Upper lobe of left lung (tissue), 6 donors: ENCODE data around the gene SEC14L6. TPM values are rescaled to one million over a fixed set of nuclear protein-coding genes. Genes with fewer than 3 reads are reported as not detected.
A peak's percentile ranks its signal among the peaks of the same experiment; 100 is the strongest.

Source experiments
- ATAC-seq, 2 donors: fragments of 200-7000 bp; cut with Tn5 transposase; one replicate each; pipeline ENCODE4 v1.9.1; 2022; ENCODE audit warnings: mild to moderate bottlenecking in 2 of 2, moderate library complexity in 2 of 2; ENCODE audit not compliant: low FRiP score in 2 of 2
- DNase-seq, 2 donors: peaks; one replicate each; pipeline ENCODE4 v3.0.0-alpha.2; 2019 to 2020
- H3K27ac ChIP-seq, 4 donors: fragments of 200-600 bp; sonication (generic); one replicate each; pipeline ENCODE4 v1.5.1; 2016 to 2019
- H3K27me3 ChIP-seq, 4 donors: fragments of 200-600 bp; sonication (generic); one replicate each; pipeline ENCODE4 v1.5.1; 2017 to 2019
- H3K36me3 ChIP-seq, 4 donors: fragments of 200-600 bp; sonication (generic); one replicate each; pipeline ENCODE4 v1.5.1; 2016 to 2019
- H3K4me1 ChIP-seq, 4 donors: fragments of 200-600 bp; sonication (generic); one replicate each; pipeline ENCODE4 v1.5.1; 2018 to 2019
- H3K4me3 ChIP-seq, 4 donors: fragments of 200-600 bp; sonication (generic); one replicate each; pipeline ENCODE4 v1.5.1; 2017 to 2019; ENCODE audit warnings: mild to moderate bottlenecking in 2 of 4, moderate library complexity in 1 of 4
- H3K9me3 ChIP-seq, 4 donors: fragments of 200-600 bp; sonication (generic); one replicate each; pipeline ENCODE4 v1.5.1; 2018 to 2019
- EP300 ChIP-seq, 4 donors: sonication (generic); formaldehyde crosslinking; IDR thresholded peaks; one replicate each; pipeline ENCODE4 v1.5.1; 2017; ENCODE audit warnings: antibody characterized with exemption in 4 of 4, control low read depth in 2 of 4
- POLR2A ChIP-seq, 4 donors: fragments of 450-650 bp; IDR thresholded peaks; one replicate each; pipeline ENCODE4 v1.5.1; 2016 to 2017; ENCODE audit warnings: antibody characterized with exemption in 4 of 4, mild to moderate bottlenecking in 2 of 4
- POLR2AphosphoS5 ChIP-seq, 2 donors: sonication (generic); formaldehyde crosslinking; IDR thresholded peaks; one replicate each; pipeline ENCODE4 v1.5.1; 2017; ENCODE audit warnings: antibody characterized with exemption in 2 of 2
- WGBS, 2 donors: methylation state at CpG; one replicate each; pipeline ENCODE4 v1.1.5; 2017 to 2018; 5-methylcytosine and 5-hydroxymethylcytosine counted together
- total RNA-seq, 6 donors: library from RNA; depleted of rRNA in 4 of 6; stranded (reverse); fragments of >200 nt in 4 of 6; gene quantifications; one replicate each; pipeline versions ENCODE4 v1.1.0 to v1.2.1, GENCODE V29; 2016 to 2021
- TF ChIP-seq, protein P1 (sequence below), 6 experiments: fragments of 450-650 bp in 4 of 6; fragments of 200-600 bp in 2 of 6; sonication (generic) in 2 of 6; IDR thresholded peaks; one replicate each; pipeline ENCODE4 v1.5.1; 2016 to 2019; ENCODE audit warnings: antibody characterized with exemption in 6 of 6
- donor health status: DM: no; HTN: no; CAD: no; lungs with moderate emphysema.
- donor health status: DM: no; HTN: yes; CAD: no; lungs with severe emphysema.

SEC14L6 gene
- total RNA-seq, 6 donors from 2014 or later = 11.4 to 41.3 (median 20.9) TPM

DNA sequence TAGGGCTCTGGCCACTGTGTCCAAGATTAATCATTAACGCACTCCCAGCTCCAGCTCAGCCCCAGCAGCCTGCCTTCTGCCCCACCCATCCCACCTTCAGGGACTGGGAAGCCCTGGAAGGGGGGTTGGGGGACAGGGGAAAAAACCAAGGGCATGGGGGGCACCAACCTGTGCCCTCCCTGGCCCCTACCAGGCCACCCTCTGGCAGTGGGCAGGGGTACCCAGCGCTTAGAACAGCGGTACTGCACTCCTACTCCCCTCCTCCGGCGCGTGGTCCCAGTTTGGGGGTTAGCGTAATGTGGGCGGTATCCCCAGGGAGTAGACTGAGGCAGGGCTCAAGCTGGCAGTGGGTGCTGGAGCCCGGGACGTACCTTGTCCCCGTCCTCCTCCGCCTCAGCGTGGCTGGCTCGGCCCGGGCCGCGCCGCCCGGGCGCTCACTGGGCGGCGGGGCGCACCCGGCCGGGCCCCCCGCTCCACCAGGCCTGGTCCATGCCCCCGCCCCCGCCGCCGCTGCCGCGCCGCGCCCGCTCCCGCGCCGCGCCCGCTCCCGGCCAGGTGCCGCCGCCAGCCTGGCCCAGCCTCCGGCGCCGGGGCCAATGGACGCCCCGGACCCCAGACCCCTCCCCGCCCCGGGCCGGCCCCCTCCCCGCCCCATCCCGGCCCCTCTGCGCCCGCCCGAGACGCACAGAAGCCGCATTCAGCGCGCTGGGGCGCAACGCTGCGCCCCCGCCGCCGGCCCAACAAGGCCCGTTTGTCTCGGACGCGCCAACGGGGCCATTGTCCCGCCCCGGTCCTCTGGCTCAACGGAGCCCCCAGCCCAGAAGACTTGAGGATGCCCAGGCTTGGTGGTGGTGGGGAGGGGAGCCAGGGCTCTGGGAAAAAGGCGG is 27.8 kb upstream of the SEC14L6 start, which contains the start of gene GAL3ST1:
GAL3ST1 (minus strand) TSS at position 571 of the 887 bp plus-strand sequence. CDS start 17,273 bp downstream, outside the sequence.
- WGBS, 2 donors = 28 to 30% methylated on average over 25 to 42 of the region's 75 CpGs
- no peaks in the 10 kb centered on the region for H3K27me3 ChIP-seq
- no peak for ATAC-seq
- TF ChIP-seq POLR2AphosphoS5 (IDR thresholded peaks at IDR 0.05) = no peak
- TF ChIP-seq, protein P1, sequence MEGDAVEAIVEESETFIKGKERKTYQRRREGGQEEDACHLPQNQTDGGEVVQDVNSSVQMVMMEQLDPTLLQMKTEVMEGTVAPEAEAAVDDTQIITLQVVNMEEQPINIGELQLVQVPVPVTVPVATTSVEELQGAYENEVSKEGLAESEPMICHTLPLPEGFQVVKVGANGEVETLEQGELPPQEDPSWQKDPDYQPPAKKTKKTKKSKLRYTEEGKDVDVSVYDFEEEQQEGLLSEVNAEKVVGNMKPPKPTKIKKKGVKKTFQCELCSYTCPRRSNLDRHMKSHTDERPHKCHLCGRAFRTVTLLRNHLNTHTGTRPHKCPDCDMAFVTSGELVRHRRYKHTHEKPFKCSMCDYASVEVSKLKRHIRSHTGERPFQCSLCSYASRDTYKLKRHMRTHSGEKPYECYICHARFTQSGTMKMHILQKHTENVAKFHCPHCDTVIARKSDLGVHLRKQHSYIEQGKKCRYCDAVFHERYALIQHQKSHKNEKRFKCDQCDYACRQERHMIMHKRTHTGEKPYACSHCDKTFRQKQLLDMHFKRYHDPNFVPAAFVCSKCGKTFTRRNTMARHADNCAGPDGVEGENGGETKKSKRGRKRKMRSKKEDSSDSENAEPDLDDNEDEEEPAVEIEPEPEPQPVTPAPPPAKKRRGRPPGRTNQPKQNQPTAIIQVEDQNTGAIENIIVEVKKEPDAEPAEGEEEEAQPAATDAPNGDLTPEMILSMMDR (IDR thresholded peaks at IDR 0.05) = no peak
- TF ChIP-seq EP300 (IDR thresholded peaks at IDR 0.05) = no peak
- no peak for TF ChIP-seq POLR2A (IDR thresholded peaks at IDR 0.05)
- H3K36me3 ChIP-seq = peaks cover 24 to 39% (median 35%) of the 10 kb centered on the region in 4 donors
- peak within 1 kb of the TSS in 3 of 4 donors; percentile 23 to 40 (median 39) for H3K4me3 ChIP-seq
- DNase-seq = peak; percentile 34 to 87
- H3K4me1 ChIP-seq = peaks cover 9 to 21% (median 19%) of the 10 kb centered on the region in 4 donors
- no peaks in the 10 kb centered on the region for H3K9me3 ChIP-seq
- H3K27ac ChIP-seq = peak within 1 kb of the TSS in 3 of 4 donors; percentile 31 to 61 (median 42)

DNA sequence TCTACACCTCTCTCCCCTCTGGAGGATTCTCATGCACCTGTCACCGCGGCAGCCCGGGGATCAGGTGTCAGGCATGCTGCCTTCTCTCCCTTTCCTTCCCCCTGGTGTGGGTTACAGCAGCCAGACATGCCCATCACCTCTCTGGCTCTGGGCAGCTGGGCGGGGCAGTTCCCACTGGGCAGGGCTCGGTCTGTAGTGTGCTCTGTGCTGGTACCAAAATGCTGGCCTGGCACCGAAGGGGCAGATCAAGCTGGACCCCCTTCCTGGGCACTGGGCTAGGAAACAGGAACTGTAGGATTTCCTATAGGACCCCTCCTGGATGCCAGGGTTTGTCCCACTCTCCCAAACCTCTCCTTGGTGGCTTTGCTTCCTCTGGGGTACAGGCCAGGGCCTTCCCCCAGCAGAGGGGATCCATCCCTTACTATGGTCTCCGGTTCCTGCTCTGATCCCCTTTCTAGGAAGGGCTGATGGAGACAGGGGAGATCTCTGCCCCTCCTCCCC is 27.1 kb upstream of the SEC14L6 start:
- ATAC-seq (peak in 1 of 2 donors; percentile 30), DNase-seq (no peak)
- Histone ChIP-seq H3K4me1 (peaks cover 9 to 21% (median 19%) of the 10 kb centered on the region in 4 donors), H3K27ac (peak overlapping the region in 1 of 4 donors; percentile 42), H3K4me3 (peak overlapping the region in 3 of 4 donors; percentile 23 to 40 (median 39)), H3K36me3 (peaks cover 17 to 33% (median 28%) of the 10 kb centered on the region in 4 donors), H3K27me3 (no peaks in the 10 kb centered on the region), H3K9me3 (no peaks in the 10 kb centered on the region)
- WGBS, 2 donors = 37 to 62% methylated on average over 6 to 7 of the region's 7 CpGs
- TF ChIP-seq EP300 (IDR thresholded peaks at IDR 0.05) = no peak
- no peak for TF ChIP-seq POLR2AphosphoS5 (IDR thresholded peaks at IDR 0.05)
- TF ChIP-seq, protein P1 (IDR thresholded peaks at IDR 0.05) = no peak
- no peak for TF ChIP-seq POLR2A (IDR thresholded peaks at IDR 0.05)

DNA sequence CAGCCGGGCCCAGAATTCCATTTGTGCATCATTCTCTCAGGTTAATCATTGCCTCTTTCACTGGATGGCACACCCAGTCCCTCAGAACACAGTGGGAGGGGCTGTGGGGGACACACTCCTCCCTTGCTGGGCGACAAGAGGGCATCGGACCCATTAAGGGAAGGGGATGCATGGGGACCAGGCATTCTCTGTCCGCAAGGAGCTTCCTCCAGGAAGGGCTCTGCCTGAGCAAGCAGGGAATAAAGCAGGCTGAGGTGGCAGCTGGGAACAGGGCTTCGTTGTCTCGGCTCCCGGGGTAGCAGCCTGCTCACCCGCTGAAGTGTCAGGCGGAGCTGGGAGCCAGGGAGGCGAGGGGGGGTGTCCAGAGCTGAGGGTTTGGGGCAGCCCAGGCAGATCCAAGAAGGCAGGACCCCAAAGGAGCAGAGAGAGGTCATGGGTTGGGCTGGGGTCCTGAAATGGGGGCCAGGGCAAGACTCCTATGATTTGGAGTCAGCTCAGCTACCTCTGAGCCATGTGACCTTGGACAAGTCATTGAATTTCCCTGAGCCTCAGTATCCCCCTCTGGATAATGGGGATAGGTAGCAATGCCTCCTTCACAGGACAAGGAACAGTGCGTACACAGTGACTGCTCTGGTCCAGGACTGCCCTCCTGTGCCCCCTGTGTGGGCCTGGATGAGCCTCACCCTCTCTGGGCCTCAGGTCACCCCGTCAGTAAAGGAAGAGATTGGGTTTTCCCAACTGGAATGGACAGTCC is 26.5 kb upstream of the SEC14L6 start:
- Histone ChIP-seq H3K4me3 (no peak overlapping the region), H3K36me3 (peaks cover 11 to 26% (median 23%) of the 10 kb centered on the region in 4 donors), H3K27ac (no peak overlapping the region), H3K27me3 (no peaks in the 10 kb centered on the region), H3K9me3 (no peaks in the 10 kb centered on the region), H3K4me1 (peaks cover 9 to 21% (median 19%) of the 10 kb centered on the region in 4 donors)
- 47 to 53% methylated on average over 6 to 11 of the region's 12 CpGs for WGBS, 2 donors
- DNase-seq (no peak), ATAC-seq (peak in 1 of 2 donors; percentile 7)
- TF ChIP-seq POLR2AphosphoS5 (IDR thresholded peaks at IDR 0.05) (no peak), POLR2A (IDR thresholded peaks at IDR 0.05) (no peak), EP300 (IDR thresholded peaks at IDR 0.05) (no peak)
- TF ChIP-seq, protein P1 (IDR thresholded peaks at IDR 0.05) = no peak

DNA sequence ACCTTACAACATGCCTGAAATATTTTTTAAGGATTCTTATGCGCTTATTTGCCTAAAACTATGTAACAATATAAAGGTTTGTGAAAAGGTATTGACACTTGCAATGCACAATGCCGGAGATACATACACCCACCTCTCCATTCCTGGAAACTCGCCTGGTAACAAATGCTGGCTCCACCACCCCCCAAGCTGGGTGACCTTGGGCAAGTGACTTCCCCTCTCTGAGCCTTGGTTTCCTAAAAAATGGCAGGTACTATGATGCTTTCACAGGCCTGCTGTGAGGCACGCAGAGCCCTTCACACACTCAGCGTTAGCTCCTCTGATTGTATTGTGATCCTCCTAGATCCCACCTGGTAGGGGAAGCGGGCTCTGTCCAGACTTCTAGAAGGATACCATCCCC is 25.7 kb upstream of the SEC14L6 start:
- no peaks in the 10 kb centered on the region for H3K9me3 ChIP-seq
- H3K4me1 ChIP-seq = peaks cover 9 to 21% (median 19%) of the 10 kb centered on the region in 4 donors
- TF ChIP-seq, protein P1 (IDR thresholded peaks at IDR 0.05) = no peak
- TF ChIP-seq POLR2A (IDR thresholded peaks at IDR 0.05) (no peak), POLR2AphosphoS5 (IDR thresholded peaks at IDR 0.05) (no peak), EP300 (IDR thresholded peaks at IDR 0.05) (no peak)
- H3K27ac ChIP-seq = no peak overlapping the region
- no peaks in the 10 kb centered on the region for H3K27me3 ChIP-seq
- no peak overlapping the region for H3K4me3 ChIP-seq
- no peak for DNase-seq
- H3K36me3 ChIP-seq = peaks cover 11 to 18% (median 15%) of the 10 kb centered on the region in 4 donors
- 73 to 83% methylated on average over 3 to 6 of the region's 6 CpGs for WGBS, 2 donors
- no peak for ATAC-seq
